Measurements from ENCODE around the gene TAGAP.

TAGAP gene

DNA sequence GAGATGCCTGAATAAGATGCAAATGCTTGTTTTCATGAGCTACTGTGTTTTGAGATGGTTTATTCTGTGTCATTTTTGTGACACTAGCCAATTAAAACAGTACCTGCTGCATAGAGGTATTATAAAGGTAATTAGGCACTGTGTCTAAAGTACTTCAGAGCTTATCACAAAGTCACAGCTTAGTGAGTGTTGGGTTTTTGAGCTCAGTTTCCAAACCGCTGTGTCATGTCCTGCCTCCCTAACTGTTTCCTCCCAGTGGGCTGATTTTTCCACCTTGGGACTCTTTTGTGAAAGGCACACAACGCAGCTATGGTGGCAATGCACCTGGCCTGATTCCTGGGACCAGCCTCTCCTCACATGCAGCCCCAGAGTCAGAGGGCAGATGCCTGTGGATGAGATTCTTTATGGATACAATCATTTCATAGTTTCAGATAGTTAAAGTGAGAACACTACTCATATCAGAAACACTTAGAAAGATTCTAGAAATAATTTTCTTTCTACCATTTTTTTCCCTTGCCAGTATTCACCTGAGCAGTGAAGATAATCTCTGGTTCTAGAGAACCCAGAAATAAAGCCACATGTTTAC lies 41.3 kb upstream of the TAGAP start:
- Histone ChIP-seq H4K20me1 (ENCODE audit: low read depth, low read length) (no peaks in the 10 kb centered on the region), H3K4me3 (ENCODE audit: insufficient read depth, low read length, poor library complexity, severe bottlenecking) (no peak overlapping the region), H3F3A (ENCODE audit: insufficient read depth) (0 out of 2 replicates have a peak, but pooled peaks cover 9% of the 10 kb centered on the region), H3K9me2 (replicated peaks; ENCODE audit: insufficient read depth, low read length) (no peaks in the 10 kb centered on the region), H2AFZ (ENCODE audit: low read depth, low read length, severe bottlenecking) (no peak overlapping the region), H3K36me3 (ENCODE audit: low read length) (no peaks in the 10 kb centered on the region), H3K9ac (ENCODE audit: low read length) (no peak overlapping the region), H3K27me3 (ENCODE audit: low read length) (no peaks in the 10 kb centered on the region), H3K27ac (ENCODE audit: low read depth, low read length) (no peak overlapping the region), H3K9me3 (ENCODE audit: insufficient read depth, low read length) (no peaks in the 10 kb centered on the region), H3K4me2 (ENCODE audit: low read depth, low read length, poor library complexity, severe bottlenecking) (no peak overlapping the region), H3K79me2 (ENCODE audit: insufficient read depth, low read length) (no peaks in the 10 kb centered on the region)
- TF ChIP-seq CTCF (IDR thresholded peaks at IDR 0.05; ENCODE audit: insufficient read depth, low read length, poor library complexity, severe bottlenecking) (no peak), EZH2phosphoT487 (conservative IDR thresholded peaks at IDR 0.05; ENCODE audit: low read length) (no peak)

DNA sequence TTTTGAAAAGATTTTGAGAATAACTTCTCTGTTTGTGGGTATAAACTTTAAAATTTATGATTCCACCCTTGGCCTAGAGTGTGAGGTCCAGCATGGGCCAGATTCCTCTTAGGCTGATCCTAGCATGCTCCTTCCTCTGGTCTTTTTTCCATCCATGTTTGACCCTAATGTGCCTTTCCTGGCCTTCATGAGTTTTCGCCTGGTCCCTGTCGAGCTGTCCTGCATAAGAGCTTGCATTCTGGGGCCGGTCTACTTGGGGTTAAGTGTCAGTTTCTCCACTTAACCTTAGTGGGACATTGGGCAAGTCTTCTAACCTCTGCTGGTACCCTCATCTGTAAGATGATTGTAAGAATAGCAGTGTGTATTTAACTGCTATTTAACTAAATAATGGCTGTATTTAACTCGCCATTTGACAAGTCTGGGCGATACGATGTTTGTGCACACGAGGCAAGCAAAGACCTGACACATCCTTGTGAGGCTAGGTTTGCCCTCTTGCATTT lies 40.7 kb upstream of the TAGAP start:
- Histone ChIP-seq H3F3A (ENCODE audit: insufficient read depth) (peaks cover 10% of the 10 kb centered on the region; the same call in 1 of the 2 replicates), H3K9me2 (replicated peaks; ENCODE audit: insufficient read depth, low read length) (no peaks in the 10 kb centered on the region), H3K79me2 (ENCODE audit: insufficient read depth, low read length) (no peaks in the 10 kb centered on the region), H3K27me3 (ENCODE audit: low read length) (no peaks in the 10 kb centered on the region), H3K4me3 (ENCODE audit: insufficient read depth, low read length, poor library complexity, severe bottlenecking) (no peak overlapping the region), H4K20me1 (ENCODE audit: low read depth, low read length) (no peaks in the 10 kb centered on the region), H3K9me3 (ENCODE audit: insufficient read depth, low read length) (no peaks in the 10 kb centered on the region), H3K27ac (ENCODE audit: low read depth, low read length) (no peak overlapping the region), H3K36me3 (ENCODE audit: low read length) (no peaks in the 10 kb centered on the region), H2AFZ (ENCODE audit: low read depth, low read length, severe bottlenecking) (no peak overlapping the region), H3K4me2 (ENCODE audit: low read depth, low read length, poor library complexity, severe bottlenecking) (no peak overlapping the region), H3K9ac (ENCODE audit: low read length) (no peak overlapping the region)
- TF ChIP-seq EZH2phosphoT487 (conservative IDR thresholded peaks at IDR 0.05; ENCODE audit: low read length) (no peak), CTCF (IDR thresholded peaks at IDR 0.05; ENCODE audit: insufficient read depth, low read length, poor library complexity, severe bottlenecking) (no peak)

DNA sequence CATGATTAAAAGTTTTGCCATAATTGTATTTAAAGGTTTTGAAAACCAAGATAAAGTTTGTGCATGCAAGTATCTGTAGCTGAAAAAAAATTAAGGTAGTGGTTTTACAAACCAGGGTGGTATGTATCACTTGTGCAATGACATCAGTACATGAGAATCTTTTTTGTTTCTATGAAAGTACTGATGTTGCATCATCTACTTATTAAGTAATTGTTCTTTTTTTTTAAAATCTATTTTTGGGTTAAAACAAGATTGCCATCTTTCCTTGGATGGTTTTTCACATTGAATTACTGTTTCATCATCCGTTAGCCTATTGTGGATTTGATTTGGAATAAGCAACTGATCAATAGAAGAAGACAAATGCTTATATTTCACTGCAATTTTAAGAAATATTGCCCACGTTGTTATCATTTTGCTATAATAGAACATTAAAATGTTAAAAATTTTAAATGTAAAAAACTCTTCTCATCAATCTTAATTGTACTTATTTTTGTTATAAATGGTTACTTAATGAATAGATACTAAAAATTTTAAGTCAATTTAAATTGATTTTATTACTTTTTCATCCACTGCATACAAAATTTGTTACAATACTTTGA lies 39.8 kb upstream of the TAGAP start:
- Histone ChIP-seq H4K20me1 (ENCODE audit: low read depth, low read length) (no peaks in the 10 kb centered on the region), H3K36me3 (ENCODE audit: low read length) (no peaks in the 10 kb centered on the region), H3K27me3 (ENCODE audit: low read length) (no peaks in the 10 kb centered on the region), H3K4me2 (ENCODE audit: low read depth, low read length, poor library complexity, severe bottlenecking) (no peak overlapping the region), H3K4me3 (ENCODE audit: insufficient read depth, low read length, poor library complexity, severe bottlenecking) (no peak overlapping the region), H3K27ac (ENCODE audit: low read depth, low read length) (no peak overlapping the region), H2AFZ (ENCODE audit: low read depth, low read length, severe bottlenecking) (no peak overlapping the region), H3K9ac (ENCODE audit: low read length) (no peak overlapping the region), H3F3A (ENCODE audit: insufficient read depth) (peaks cover 12% of the 10 kb centered on the region; the same call in 1 of the 2 replicates), H3K9me3 (ENCODE audit: insufficient read depth, low read length) (no peaks in the 10 kb centered on the region), H3K9me2 (replicated peaks; ENCODE audit: insufficient read depth, low read length) (no peaks in the 10 kb centered on the region), H3K79me2 (ENCODE audit: insufficient read depth, low read length) (no peaks in the 10 kb centered on the region)
- no peak for TF ChIP-seq EZH2phosphoT487 (conservative IDR thresholded peaks at IDR 0.05; ENCODE audit: low read length)
- TF ChIP-seq CTCF (IDR thresholded peaks at IDR 0.05; ENCODE audit: insufficient read depth, low read length, poor library complexity, severe bottlenecking): no peak

Measured in SU-DHL-6 (cell line).